GM23338 (cell line): ENCODE data around the gene SLC25A18.

Experiments
- CREB1 ChIP-seq: fragments of 250-450 bp; sonication (Bioruptor Pico); IDR thresholded peaks from 2 replicates; pipeline ENCODE4 v1.5.0; 2020; ENCODE audit warnings: low read depth, mild to moderate bottlenecking, moderate library complexity
- CTCF ChIP-seq, 2 experiments: fragments of 200-600 bp in 1 of 2; sonication (generic) in 1 of 2; conservative IDR thresholded peaks; 2 replicates each; pipeline versions ENCODE4 v1.5.1 to v1.6.1; 2016 to 2017; ENCODE audit warnings: antibody characterized with exemption in 2 of 2, low read depth in 2 of 2, mild to moderate bottlenecking in 2 of 2, moderate library complexity in 1 of 2
- ETS1 ChIP-seq: IDR thresholded peaks from 2 replicates; pipeline ENCODE4 v1.6.1; 2016; ENCODE audit warnings: antibody characterized with exemption
- EZH2phosphoT487 ChIP-seq: fragments of 200-600 bp; sonication (generic); IDR thresholded peaks from one replicate; pipeline ENCODE4 v1.8.1; 2018; ENCODE audit warnings: antibody characterized with exemption; ENCODE audit not compliant: unreplicated experiment
- JUNB ChIP-seq: IDR thresholded peaks from one replicate; pipeline ENCODE4 v1.6.1; 2016; ENCODE audit warnings: antibody characterized with exemption; ENCODE audit not compliant: unreplicated experiment
- POLR2AphosphoS5 ChIP-seq: IDR thresholded peaks from 2 replicates; pipeline ENCODE4 v1.6.1; 2016; ENCODE audit warnings: antibody characterized with exemption, low read depth
- REST ChIP-seq: IDR thresholded peaks from one replicate; pipeline ENCODE4 v1.6.1; 2018; ENCODE audit warnings: antibody characterized with exemption; ENCODE audit not compliant: unreplicated experiment
- STAT1 ChIP-seq: IDR thresholded peaks from one replicate; pipeline ENCODE4 v1.6.1; 2016; ENCODE audit warnings: antibody characterized with exemption; ENCODE audit not compliant: unreplicated experiment

GRCh38 chr22:17629173-17629489, 65.8 kb downstream of the SLC25A18 start:
- no peak for TF ChIP-seq REST
- TF ChIP-seq CTCF (conservative IDR thresholded peaks at IDR 0.05; ENCODE audit: low read depth in 2 of 2): no peak
- no peak for TF ChIP-seq EZH2phosphoT487
- TF ChIP-seq CREB1: no peak
- TF ChIP-seq POLR2AphosphoS5: no peak
- no peak for TF ChIP-seq JUNB
- TF ChIP-seq STAT1: no peak
- TF ChIP-seq ETS1: no peak
